PC-9 (cell line): ENCODE results near the gene ZNF736. TPM values are rescaled to one million over a fixed set of nuclear protein-coding genes. Genes with fewer than 3 reads are reported as not detected.
A peak's percentile ranks its signal among the peaks of the same experiment; 100 is the strongest.

ENCODE experiments used
- Bru-seq: library from RNA; stranded (reverse); fragments of 400-500 nt; gene quantifications from one replicate; lab custom pipeline; 2021; lab: Mats Ljungman, UMichigan
- BruChase-seq, 2 experiments: library from RNA; stranded (reverse); fragments of 400-500 nt; gene quantifications; one replicate each; lab custom pipeline; 2021; lab: Mats Ljungman, UMichigan
- BruUV-seq: library from RNA; stranded (reverse); fragments of 400-500 nt; replicated peaks from 2 replicates; lab custom pipeline; 2021; lab: Mats Ljungman, UMichigan
- CTCF ChIA-PET: fragments of 300-600 bp; sonication (Branson Sonifier 250); formaldehyde crosslinking; loops from one replicate; lab custom pipeline; 2022; ENCODE audit warnings: antibody characterized with exemption; lab: Charles Lee
- POLR2A ChIA-PET: fragments of 300-600 bp; sonication (Branson Sonifier 250); formaldehyde crosslinking; loops from one replicate; lab custom pipeline; 2022; ENCODE audit warnings: antibody characterized with exemption; ENCODE audit not compliant: unreplicated experiment; lab: Charles Lee
- DNase-seq, 2 experiments: peaks; one replicate each; pipeline versions ENCODE4 v3.0.0 to v3.0.0-alpha.2; 2015 to 2022; ENCODE audit warnings: mixed read lengths in 1 of 2
- H2AFZ ChIP-seq: fragments of 200-600 bp; sonication (generic); 2 replicates; pipeline ENCODE4 v1.8.1; 2017; ENCODE audit warnings: antibody characterized with exemption
- H3F3A ChIP-seq: fragments of 200-600 bp; sonication (generic); 2 replicates; pipeline ENCODE4 v1.8.1; 2017; ENCODE audit warnings: antibody characterized with exemption, mild to moderate bottlenecking, low read depth; ENCODE audit not compliant: insufficient read depth
- H3K27ac ChIP-seq: fragments of 200-600 bp; sonication (generic); 2 replicates; pipeline ENCODE4 v1.6.1; 2016; ENCODE audit warnings: mixed run types
- H3K27me3 ChIP-seq: fragments of 200-600 bp; sonication (generic); 2 replicates; pipeline ENCODE4 v1.6.1; 2016; ENCODE audit warnings: low read depth, mixed run types; ENCODE audit not compliant: insufficient read depth
- H3K36me3 ChIP-seq: fragments of 200-600 bp; sonication (generic); 2 replicates; pipeline ENCODE4 v1.6.1; 2016; ENCODE audit warnings: low read depth, mixed run types
- H3K4me1 ChIP-seq: fragments of 200-600 bp; sonication (generic); replicated peaks from 2 replicates; pipeline ENCODE4 v1.6.1; 2016; ENCODE audit warnings: mixed run types; ENCODE audit not compliant: insufficient read depth
- H3K4me2 ChIP-seq: fragments of 200-600 bp; sonication (generic); 2 replicates; pipeline ENCODE4 v1.6.1; 2017; ENCODE audit warnings: mixed run types
- H3K4me3 ChIP-seq: fragments of 200-600 bp; sonication (generic); 2 replicates; pipeline ENCODE4 v1.6.1; 2016; ENCODE audit warnings: mixed run types
- H3K79me2 ChIP-seq: fragments of 200-600 bp; sonication (generic); 2 replicates; pipeline ENCODE4 v1.6.1; 2017; ENCODE audit warnings: low read depth, mixed run types
- H3K9me2 ChIP-seq: fragments of 200-600 bp; sonication (generic); 2 replicates; pipeline ENCODE4 v1.8.1; 2017; ENCODE audit warnings: mild to moderate bottlenecking; ENCODE audit not compliant: insufficient read depth
- H3K9me3 ChIP-seq: fragments of 200-600 bp; sonication (generic); 2 replicates; pipeline ENCODE4 v1.8.1; 2016; ENCODE audit warnings: low read depth; ENCODE audit not compliant: insufficient read depth
- H4K20me1 ChIP-seq: fragments of 200-600 bp; sonication (generic); 2 replicates; pipeline ENCODE4 v1.8.1; 2017; ENCODE audit not compliant: insufficient read depth
- EZH2 ChIP-seq: fragments of 200-600 bp; sonication (generic); IDR thresholded peaks from 2 replicates; pipeline ENCODE4 v1.8.0; 2017; ENCODE audit warnings: antibody characterized with exemption, low read depth
- intact Hi-C: fragments of 100-400 bp; cut with micrococcal nuclease; formaldehyde crosslinking; loops from one replicate; pipeline ENCODE4 v1.10.0; 2022; ENCODE audit not compliant: unreplicated experiment
- long read RNA-seq: library from polyadenylated mRNA; stranded (forward); transcript quantifications from one replicate; pipeline ENCODE4 v2.0.0, GENCODE V29; 2022
- total RNA-seq: library from RNA; stranded (reverse); gene quantifications from 2 replicates; pipeline ENCODE4 v1.2.3, GENCODE V29; 2021
- TF ChIP-seq, protein P1 (sequence below): fragments of 200-600 bp; sonication (generic); conservative IDR thresholded peaks from 2 replicates; pipeline ENCODE4 v1.6.1; 2017; ENCODE audit warnings: mixed run types, antibody characterized with exemption, mild to moderate bottlenecking, moderate library complexity

ZNF736 gene
- total RNA-seq = 20.1 and 20.8 TPM in 2 replicates
- percentile 88 among the genes with signal in this experiment for Bru-seq, nascent RNA
- BruChase-seq, experiment 1, labeled RNA remaining after a 2-hour chase = percentile 90 among the genes with signal in this experiment
- BruChase-seq, experiment 2, labeled RNA remaining after a 6-hour chase = percentile 73 among the genes with signal in this experiment
- long read RNA-seq, partial matches to known transcripts = 0 of 8 reads
- long read RNA-seq, other reads (novel, unspliced or antisense) = 5 of 8 reads

DNA sequence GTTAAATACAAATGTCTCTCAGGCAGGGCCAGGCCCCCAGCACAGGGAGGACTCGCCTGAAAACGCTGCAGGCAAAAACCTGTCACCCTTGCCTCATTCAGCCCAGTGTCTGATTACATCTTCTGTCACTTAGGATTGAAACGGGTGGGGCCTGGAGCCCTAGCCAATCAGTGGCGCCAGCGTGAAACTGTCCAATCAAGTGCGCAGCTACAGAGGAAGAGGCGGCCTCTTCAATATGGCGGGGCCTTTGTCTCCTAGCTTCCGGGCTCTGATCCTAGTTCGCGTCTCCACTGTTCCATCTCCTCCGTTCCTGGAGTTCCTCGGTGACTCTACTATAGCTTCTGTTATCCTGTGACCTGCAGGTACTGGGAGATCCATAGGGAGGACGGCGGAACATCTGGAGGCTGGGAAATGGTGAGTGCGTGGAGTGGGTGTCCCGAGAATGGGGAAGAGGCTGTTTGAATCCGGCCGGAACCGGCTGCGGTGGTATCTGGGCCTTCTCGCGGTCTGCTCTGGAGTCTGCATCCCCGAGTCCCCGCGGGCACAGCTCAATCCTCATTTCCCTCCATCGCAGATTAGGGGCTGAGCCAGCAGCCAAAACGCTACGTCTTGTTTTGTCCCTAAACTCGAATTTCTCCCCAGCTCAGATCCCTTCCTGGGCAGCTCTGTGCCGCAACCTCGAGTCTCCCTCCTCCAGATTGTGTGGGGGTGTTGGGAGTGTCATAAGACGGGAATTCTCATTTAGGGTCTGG is at the start of gene ZNF736:
Gene ZNF736, plus strand, starts transcription at position 222 of the 752 bp plus-strand sequence. Its CDS starts 190 bp downstream, at position 412.
- BruUV-seq = TSS peak; percentile 61
- intact Hi-C loops = no loop called here
- peak within 1 kb of the TSS; percentile 94 for H2AFZ ChIP-seq

DNA sequence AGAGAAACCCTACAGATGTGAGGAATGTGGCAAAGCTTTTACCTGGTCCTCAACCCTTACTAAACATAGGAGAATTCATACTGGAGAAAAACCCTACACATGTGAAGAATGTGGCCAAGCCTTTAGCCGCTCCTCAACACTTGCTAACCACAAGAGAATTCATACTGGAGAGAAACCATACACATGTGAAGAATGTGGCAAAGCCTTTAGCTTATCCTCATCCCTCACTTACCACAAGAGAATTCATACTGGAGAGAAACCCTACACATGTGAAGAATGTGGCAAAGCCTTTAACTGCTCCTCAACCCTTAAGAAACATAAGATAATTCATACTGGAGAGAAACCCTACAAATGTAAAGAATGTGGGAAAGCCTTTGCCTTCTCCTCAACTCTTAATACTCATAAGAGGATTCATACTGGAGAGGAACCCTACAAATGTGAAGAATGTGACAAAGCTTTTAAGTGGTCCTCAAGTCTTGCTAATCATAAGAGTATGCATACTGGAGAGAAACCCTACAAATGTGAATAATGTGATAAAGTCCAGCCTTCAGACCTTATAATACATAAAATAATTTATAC is 47.3 kb upstream of the ZNF736 start:
- Histone ChIP-seq H3K4me2 (no peak overlapping the region), H4K20me1 (no peaks in the 10 kb centered on the region), H3K36me3 (no peaks in the 10 kb centered on the region), H3K27me3 (no peaks in the 10 kb centered on the region), H3K4me3 (no peak overlapping the region), H3K9me2 (no peaks in the 10 kb centered on the region), H3K4me1 (no peaks in the 10 kb centered on the region), H3K27ac (no peak overlapping the region), H3K79me2 (no peaks in the 10 kb centered on the region), H3F3A (no peaks in the 10 kb centered on the region), H3K9me3 (peaks cover 16% of the 10 kb centered on the region), H2AFZ (no peak overlapping the region)
- no peak for TF ChIP-seq EZH2
- TF ChIP-seq, protein P1, sequence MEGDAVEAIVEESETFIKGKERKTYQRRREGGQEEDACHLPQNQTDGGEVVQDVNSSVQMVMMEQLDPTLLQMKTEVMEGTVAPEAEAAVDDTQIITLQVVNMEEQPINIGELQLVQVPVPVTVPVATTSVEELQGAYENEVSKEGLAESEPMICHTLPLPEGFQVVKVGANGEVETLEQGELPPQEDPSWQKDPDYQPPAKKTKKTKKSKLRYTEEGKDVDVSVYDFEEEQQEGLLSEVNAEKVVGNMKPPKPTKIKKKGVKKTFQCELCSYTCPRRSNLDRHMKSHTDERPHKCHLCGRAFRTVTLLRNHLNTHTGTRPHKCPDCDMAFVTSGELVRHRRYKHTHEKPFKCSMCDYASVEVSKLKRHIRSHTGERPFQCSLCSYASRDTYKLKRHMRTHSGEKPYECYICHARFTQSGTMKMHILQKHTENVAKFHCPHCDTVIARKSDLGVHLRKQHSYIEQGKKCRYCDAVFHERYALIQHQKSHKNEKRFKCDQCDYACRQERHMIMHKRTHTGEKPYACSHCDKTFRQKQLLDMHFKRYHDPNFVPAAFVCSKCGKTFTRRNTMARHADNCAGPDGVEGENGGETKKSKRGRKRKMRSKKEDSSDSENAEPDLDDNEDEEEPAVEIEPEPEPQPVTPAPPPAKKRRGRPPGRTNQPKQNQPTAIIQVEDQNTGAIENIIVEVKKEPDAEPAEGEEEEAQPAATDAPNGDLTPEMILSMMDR = no peak
- no TSS peak for BruUV-seq
- ChIA-PET CTCF (no interaction called here), POLR2A (no interaction called here)
- intact Hi-C loops = no loop called here
- DNase-seq = no peak

More for the DNA sequence above, at the start of gene ZNF736:
- Histone ChIP-seq H3K27ac (peak within 1 kb of the TSS; percentile 54), H3K27me3 (no peaks in the 10 kb centered on the region), H3K36me3 (no peaks in the 10 kb centered on the region; the same call in 1 of the 2 replicates), H3K9me3 (no peaks in the 10 kb centered on the region; the same call in 1 of the 2 replicates), H3K4me1 (peaks cover 7% of the 10 kb centered on the region), H3F3A (no peaks in the 10 kb centered on the region; the same call in 1 of the 2 replicates), H3K9me2 (no peaks in the 10 kb centered on the region), H3K4me3 (peak within 1 kb of the TSS; percentile 76), H3K79me2 (peaks cover 25% of the 10 kb centered on the region), H3K4me2 (peak within 1 kb of the TSS; percentile 78), H4K20me1 (no peaks in the 10 kb centered on the region)
- ChIA-PET CTCF (no interaction called here), POLR2A (interaction anchor here (0.5 kb wide), 1 partner anchor 379 kb away, joined by 9 read pairs; no protein-coding TSS in a partner anchor)
- peak; percentile 88 to 94 for DNase-seq
- TF ChIP-seq, protein P1 = no peak
- TF ChIP-seq EZH2 = no peak

DNA sequence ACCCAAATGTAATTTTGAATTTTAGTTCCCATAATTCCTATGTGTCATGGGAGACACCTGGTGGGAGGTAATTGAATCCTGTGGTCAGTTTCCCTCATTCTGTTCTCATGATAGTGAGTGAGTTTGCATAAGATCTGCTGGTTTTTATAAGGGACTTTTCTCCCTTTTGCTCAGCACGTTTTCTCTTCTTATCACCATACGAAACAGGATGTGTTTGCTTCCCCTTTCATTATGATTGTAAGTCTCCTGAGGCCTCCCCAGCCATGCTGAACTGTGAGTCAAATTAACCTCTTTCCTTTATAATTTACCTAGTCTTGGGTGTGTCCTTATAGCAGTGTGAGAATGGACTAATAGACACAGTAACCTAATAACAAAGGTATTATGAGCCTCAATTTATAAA is 36.1 kb upstream of the ZNF736 start:
- Histone ChIP-seq H3K4me1 (no peaks in the 10 kb centered on the region), H3K27ac (no peak overlapping the region), H2AFZ (no peak overlapping the region), H3F3A (no peaks in the 10 kb centered on the region), H3K9me2 (no peaks in the 10 kb centered on the region), H3K4me3 (no peak overlapping the region), H3K9me3 (no peaks in the 10 kb centered on the region), H3K79me2 (no peaks in the 10 kb centered on the region), H4K20me1 (no peaks in the 10 kb centered on the region), H3K4me2 (no peak overlapping the region), H3K27me3 (no peaks in the 10 kb centered on the region), H3K36me3 (no peaks in the 10 kb centered on the region)
- intact Hi-C loops = no loop called here
- ChIA-PET CTCF (no interaction called here), POLR2A (no interaction called here)
- TF ChIP-seq EZH2 = no peak
- TF ChIP-seq, protein P1 = no peak
- no peak for DNase-seq
- BruUV-seq = no TSS peak
